H1 (cell line): ENCODE measurements around the gene PRKN. TPM values are rescaled to one million over a fixed set of nuclear protein-coding genes. Genes with fewer than 3 reads are reported as not detected.

Experiments used
- GABPA ChIP-seq: IDR thresholded peaks from 2 replicates; pipeline ENCODE4 v1.6.1; 2011; ENCODE audit warnings: mild to moderate bottlenecking, low read length, moderate library complexity, borderline replicate concordance; ENCODE audit not compliant: insufficient read depth
- JUN ChIP-seq: IDR thresholded peaks from 2 replicates; pipeline ENCODE4 v1.6.1; 2011; ENCODE audit warnings: low read depth, mild to moderate bottlenecking, improper control_type of control experiment, low read length
- JUND ChIP-seq: IDR thresholded peaks from 2 replicates; pipeline ENCODE4 v1.6.1; 2011; ENCODE audit warnings: mild to moderate bottlenecking, improper control_type of control experiment, low read length
- KDM1A ChIP-seq: fragments of 200-600, 300-600 bp; sonication (generic); IDR thresholded peaks from 2 replicates; pipeline ENCODE4 v1.7.1; 2016; ENCODE audit warnings: mild to moderate bottlenecking, low read length, borderline replicate concordance
- KDM4A ChIP-seq: IDR thresholded peaks from one replicate; pipeline ENCODE4 v1.7.1; 2012; ENCODE audit warnings: low read depth, mild to moderate bottlenecking, moderate library complexity, low read length, inconsistent platforms; ENCODE audit not compliant: severe bottlenecking
- PHF8 ChIP-seq: fragments of 200-600 bp; sonication (generic); conservative IDR thresholded peaks from 2 replicates; pipeline ENCODE4 v1.7.1; 2012; ENCODE audit warnings: low read depth, mild to moderate bottlenecking, inconsistent platforms, low read length, moderate library complexity
- POLR2AphosphoS5 ChIP-seq: IDR thresholded peaks from 2 replicates; pipeline ENCODE4 v1.6.1; 2011; ENCODE audit warnings: low read depth, low read length
- RXRA ChIP-seq: IDR thresholded peaks from 2 replicates; pipeline ENCODE4 v1.6.1; 2011; ENCODE audit warnings: low read depth, mild to moderate bottlenecking, low read length, moderate library complexity; ENCODE audit not compliant: insufficient read depth
- SAP30 ChIP-seq: fragments of 300-600 bp; sonication (generic); IDR thresholded peaks from 2 replicates; pipeline ENCODE4 v1.7.1; 2012; ENCODE audit warnings: low read length, moderate library complexity, mild to moderate bottlenecking, inconsistent platforms; ENCODE audit not compliant: insufficient read depth, insufficient replicate concordance
- SUZ12 ChIP-seq: fragments of 200-600 bp; sonication (generic); IDR thresholded peaks from 2 replicates; pipeline ENCODE4 v1.6.1; 2012; ENCODE audit warnings: mild to moderate bottlenecking, inconsistent platforms, low read length, moderate library complexity, mixed read lengths
- polyA plus RNA-seq, 7 experiments: library from polyadenylated mRNA; depleted of rRNA in 3 of 7; stranded (reverse) in 5 of 7; unstranded in 2 of 7; fragments of >200 nt in 5 of 7; fragments of 200-250 nt in 2 of 7; gene quantifications; 1 replicate in 5 of 7; 2 replicates in 1 of 7; 4 replicates in 1 of 7; pipeline versions ENCODE4 v1.2.1 to v1.2.3, GENCODE V29; 2011 to 2013; ENCODE audit warnings: missing spikeins in 2 of 7, mixed read lengths in 2 of 7
- total RNA-seq: library from RNA; stranded (reverse); fragmentation: NEBNext Ultra II Directional; extraction: Animal tissue kit (Norgen Biotek cat#: 25700); gene quantifications from 2 replicates; pipeline ENCODE4 v1.2.1, GENCODE V29; 2021
- TF ChIP-seq, protein P1 (sequence below): fragments of 300-600 bp; sonication (generic); IDR thresholded peaks from 2 replicates; pipeline ENCODE4 v1.7.1; 2012; ENCODE audit warnings: low read length, moderate library complexity, mild to moderate bottlenecking, inconsistent platforms; ENCODE audit not compliant: insufficient replicate concordance
- TF ChIP-seq, protein P2 (sequence below): IDR thresholded peaks from 2 replicates; pipeline ENCODE4 v1.6.1; 2012; ENCODE audit warnings: inconsistent platforms

Gene PRKN
- total and polyA plus RNA-seq, 2 of the 8 experiments (the other 6 are each of a cell fraction or from before 2014, with no cell fraction given): 0.13 to 0.29 TPM

DNA sequence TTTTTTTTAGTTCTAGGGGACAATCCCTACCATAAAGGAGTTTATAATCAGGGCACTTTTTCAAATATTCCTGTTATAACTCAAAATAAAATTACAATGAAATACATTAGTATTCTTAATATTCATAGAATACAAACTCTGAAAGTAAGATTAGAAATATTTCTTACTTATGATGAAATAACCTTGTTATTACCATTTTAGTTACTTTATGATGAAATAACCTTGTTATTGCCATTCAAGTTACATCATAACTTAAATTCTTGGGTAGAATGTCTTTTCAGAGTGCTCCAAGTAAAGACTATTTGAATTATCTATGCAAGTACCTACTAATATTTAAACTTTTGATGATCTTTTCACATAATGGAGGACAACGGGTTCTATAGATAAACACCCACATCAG lies 43.4 kb upstream of the PRKN start (continued):
- TF ChIP-seq, protein P1, sequence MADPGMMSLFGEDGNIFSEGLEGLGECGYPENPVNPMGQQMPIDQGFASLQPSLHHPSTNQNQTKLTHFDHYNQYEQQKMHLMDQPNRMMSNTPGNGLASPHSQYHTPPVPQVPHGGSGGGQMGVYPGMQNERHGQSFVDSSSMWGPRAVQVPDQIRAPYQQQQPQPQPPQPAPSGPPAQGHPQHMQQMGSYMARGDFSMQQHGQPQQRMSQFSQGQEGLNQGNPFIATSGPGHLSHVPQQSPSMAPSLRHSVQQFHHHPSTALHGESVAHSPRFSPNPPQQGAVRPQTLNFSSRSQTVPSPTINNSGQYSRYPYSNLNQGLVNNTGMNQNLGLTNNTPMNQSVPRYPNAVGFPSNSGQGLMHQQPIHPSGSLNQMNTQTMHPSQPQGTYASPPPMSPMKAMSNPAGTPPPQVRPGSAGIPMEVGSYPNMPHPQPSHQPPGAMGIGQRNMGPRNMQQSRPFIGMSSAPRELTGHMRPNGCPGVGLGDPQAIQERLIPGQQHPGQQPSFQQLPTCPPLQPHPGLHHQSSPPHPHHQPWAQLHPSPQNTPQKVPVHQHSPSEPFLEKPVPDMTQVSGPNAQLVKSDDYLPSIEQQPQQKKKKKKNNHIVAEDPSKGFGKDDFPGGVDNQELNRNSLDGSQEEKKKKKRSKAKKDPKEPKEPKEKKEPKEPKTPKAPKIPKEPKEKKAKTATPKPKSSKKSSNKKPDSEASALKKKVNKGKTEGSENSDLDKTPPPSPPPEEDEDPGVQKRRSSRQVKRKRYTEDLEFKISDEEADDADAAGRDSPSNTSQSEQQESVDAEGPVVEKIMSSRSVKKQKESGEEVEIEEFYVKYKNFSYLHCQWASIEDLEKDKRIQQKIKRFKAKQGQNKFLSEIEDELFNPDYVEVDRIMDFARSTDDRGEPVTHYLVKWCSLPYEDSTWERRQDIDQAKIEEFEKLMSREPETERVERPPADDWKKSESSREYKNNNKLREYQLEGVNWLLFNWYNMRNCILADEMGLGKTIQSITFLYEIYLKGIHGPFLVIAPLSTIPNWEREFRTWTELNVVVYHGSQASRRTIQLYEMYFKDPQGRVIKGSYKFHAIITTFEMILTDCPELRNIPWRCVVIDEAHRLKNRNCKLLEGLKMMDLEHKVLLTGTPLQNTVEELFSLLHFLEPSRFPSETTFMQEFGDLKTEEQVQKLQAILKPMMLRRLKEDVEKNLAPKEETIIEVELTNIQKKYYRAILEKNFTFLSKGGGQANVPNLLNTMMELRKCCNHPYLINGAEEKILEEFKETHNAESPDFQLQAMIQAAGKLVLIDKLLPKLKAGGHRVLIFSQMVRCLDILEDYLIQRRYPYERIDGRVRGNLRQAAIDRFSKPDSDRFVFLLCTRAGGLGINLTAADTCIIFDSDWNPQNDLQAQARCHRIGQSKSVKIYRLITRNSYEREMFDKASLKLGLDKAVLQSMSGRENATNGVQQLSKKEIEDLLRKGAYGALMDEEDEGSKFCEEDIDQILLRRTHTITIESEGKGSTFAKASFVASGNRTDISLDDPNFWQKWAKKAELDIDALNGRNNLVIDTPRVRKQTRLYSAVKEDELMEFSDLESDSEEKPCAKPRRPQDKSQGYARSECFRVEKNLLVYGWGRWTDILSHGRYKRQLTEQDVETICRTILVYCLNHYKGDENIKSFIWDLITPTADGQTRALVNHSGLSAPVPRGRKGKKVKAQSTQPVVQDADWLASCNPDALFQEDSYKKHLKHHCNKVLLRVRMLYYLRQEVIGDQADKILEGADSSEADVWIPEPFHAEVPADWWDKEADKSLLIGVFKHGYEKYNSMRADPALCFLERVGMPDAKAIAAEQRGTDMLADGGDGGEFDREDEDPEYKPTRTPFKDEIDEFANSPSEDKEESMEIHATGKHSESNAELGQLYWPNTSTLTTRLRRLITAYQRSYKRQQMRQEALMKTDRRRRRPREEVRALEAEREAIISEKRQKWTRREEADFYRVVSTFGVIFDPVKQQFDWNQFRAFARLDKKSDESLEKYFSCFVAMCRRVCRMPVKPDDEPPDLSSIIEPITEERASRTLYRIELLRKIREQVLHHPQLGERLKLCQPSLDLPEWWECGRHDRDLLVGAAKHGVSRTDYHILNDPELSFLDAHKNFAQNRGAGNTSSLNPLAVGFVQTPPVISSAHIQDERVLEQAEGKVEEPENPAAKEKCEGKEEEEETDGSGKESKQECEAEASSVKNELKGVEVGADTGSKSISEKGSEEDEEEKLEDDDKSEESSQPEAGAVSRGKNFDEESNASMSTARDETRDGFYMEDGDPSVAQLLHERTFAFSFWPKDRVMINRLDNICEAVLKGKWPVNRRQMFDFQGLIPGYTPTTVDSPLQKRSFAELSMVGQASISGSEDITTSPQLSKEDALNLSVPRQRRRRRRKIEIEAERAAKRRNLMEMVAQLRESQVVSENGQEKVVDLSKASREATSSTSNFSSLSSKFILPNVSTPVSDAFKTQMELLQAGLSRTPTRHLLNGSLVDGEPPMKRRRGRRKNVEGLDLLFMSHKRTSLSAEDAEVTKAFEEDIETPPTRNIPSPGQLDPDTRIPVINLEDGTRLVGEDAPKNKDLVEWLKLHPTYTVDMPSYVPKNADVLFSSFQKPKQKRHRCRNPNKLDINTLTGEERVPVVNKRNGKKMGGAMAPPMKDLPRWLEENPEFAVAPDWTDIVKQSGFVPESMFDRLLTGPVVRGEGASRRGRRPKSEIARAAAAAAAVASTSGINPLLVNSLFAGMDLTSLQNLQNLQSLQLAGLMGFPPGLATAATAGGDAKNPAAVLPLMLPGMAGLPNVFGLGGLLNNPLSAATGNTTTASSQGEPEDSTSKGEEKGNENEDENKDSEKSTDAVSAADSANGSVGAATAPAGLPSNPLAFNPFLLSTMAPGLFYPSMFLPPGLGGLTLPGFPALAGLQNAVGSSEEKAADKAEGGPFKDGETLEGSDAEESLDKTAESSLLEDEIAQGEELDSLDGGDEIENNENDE: no peak
- TF ChIP-seq SAP30 (no peak), KDM1A (no peak), SUZ12 (no peak), KDM4A (no peak), RXRA (no peak), JUND (no peak), POLR2AphosphoS5 (no peak), JUN (no peak), GABPA (no peak), PHF8 (no peak)
- TF ChIP-seq, protein P2, sequence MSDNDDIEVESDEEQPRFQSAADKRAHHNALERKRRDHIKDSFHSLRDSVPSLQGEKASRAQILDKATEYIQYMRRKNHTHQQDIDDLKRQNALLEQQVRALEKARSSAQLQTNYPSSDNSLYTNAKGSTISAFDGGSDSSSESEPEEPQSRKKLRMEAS: no peak
